Loucy (cell line): Measurements from ENCODE around the gene PFKFB4.

Experiments used
- H2AFZ ChIP-seq: fragments of 200-600 bp; sonication (generic); 2 replicates; pipeline ENCODE4 v1.6.0; 2016; ENCODE audit warnings: antibody characterized with exemption, mild to moderate bottlenecking, low read length, moderate library complexity
- H3F3A ChIP-seq: fragments of 200-600 bp; 2 replicates; pipeline ENCODE4 v1.6.0; 2016; ENCODE audit warnings: antibody characterized with exemption, low read depth, mild to moderate bottlenecking
- H3K27me3 ChIP-seq: fragments of 200-600 bp; sonication (generic); 2 replicates; pipeline ENCODE4 v1.6.1; 2014; ENCODE audit warnings: low read length, mild to moderate bottlenecking; ENCODE audit not compliant: insufficient read depth, poor library complexity, severe bottlenecking
- H3K36me3 ChIP-seq: fragments of 200-600 bp; sonication (generic); 2 replicates; pipeline ENCODE4 v1.6.1; 2016; ENCODE audit warnings: low read length; ENCODE audit not compliant: insufficient read depth
- H3K4me1 ChIP-seq: fragments of 200-600 bp; sonication (generic); 2 replicates; pipeline ENCODE4 v1.5.1; 2014; ENCODE audit warnings: low read length, mild to moderate bottlenecking; ENCODE audit not compliant: insufficient read depth, poor library complexity, severe bottlenecking
- H3K4me2 ChIP-seq: fragments of 200-600 bp; sonication (generic); 2 replicates; pipeline ENCODE4 v1.6.0; 2014; ENCODE audit warnings: antibody characterized with exemption, low read length, low read depth, mild to moderate bottlenecking; ENCODE audit not compliant: poor library complexity, severe bottlenecking
- H3K4me3 ChIP-seq: fragments of 200-600 bp; sonication (generic); 2 replicates; pipeline ENCODE4 v1.5.1; 2014; ENCODE audit warnings: low read length, mild to moderate bottlenecking, mixed read lengths; ENCODE audit not compliant: poor library complexity, severe bottlenecking
- H3K79me2 ChIP-seq: fragments of 200-600 bp; sonication (generic); 2 replicates; pipeline ENCODE4 v1.6.1; 2014; ENCODE audit warnings: low read length; ENCODE audit not compliant: insufficient read depth
- H3K9ac ChIP-seq: fragments of 200-600 bp; sonication (generic); 2 replicates; pipeline ENCODE4 v1.6.0; 2014; ENCODE audit warnings: mild to moderate bottlenecking, low read depth, low read length, moderate library complexity; ENCODE audit not compliant: poor library complexity, severe bottlenecking
- H3K9me2 ChIP-seq: fragments of 200-600 bp; sonication (generic); replicated peaks from 2 replicates; pipeline ENCODE4 v1.6.1; 2016; ENCODE audit warnings: low read depth, low read length, mixed read lengths
- H3K9me3 ChIP-seq: fragments of 200-600 bp; sonication (generic); 2 replicates; pipeline ENCODE4 v1.6.1; 2014; ENCODE audit warnings: mild to moderate bottlenecking, antibody characterized with exemption, low read length, low read depth; ENCODE audit not compliant: insufficient read depth
- H4K20me1 ChIP-seq: fragments of 200-600 bp; sonication (generic); 2 replicates; pipeline ENCODE4 v1.6.0; 2014; ENCODE audit warnings: antibody characterized with exemption, low read length, mild to moderate bottlenecking; ENCODE audit not compliant: insufficient read depth, poor library complexity, severe bottlenecking
- CTCF ChIP-seq: fragments of 200-600 bp; sonication (generic); conservative IDR thresholded peaks from 2 replicates; pipeline ENCODE4 v1.5.1; 2014; ENCODE audit warnings: mild to moderate bottlenecking, antibody characterized with exemption, low read length
- EZH2phosphoT487 ChIP-seq: fragments of 200-600 bp; IDR thresholded peaks from 2 replicates; pipeline ENCODE4 v1.6.1; 2018; ENCODE audit warnings: antibody characterized with exemption, mild to moderate bottlenecking, moderate library complexity, borderline replicate concordance

Gene PFKFB4

DNA sequence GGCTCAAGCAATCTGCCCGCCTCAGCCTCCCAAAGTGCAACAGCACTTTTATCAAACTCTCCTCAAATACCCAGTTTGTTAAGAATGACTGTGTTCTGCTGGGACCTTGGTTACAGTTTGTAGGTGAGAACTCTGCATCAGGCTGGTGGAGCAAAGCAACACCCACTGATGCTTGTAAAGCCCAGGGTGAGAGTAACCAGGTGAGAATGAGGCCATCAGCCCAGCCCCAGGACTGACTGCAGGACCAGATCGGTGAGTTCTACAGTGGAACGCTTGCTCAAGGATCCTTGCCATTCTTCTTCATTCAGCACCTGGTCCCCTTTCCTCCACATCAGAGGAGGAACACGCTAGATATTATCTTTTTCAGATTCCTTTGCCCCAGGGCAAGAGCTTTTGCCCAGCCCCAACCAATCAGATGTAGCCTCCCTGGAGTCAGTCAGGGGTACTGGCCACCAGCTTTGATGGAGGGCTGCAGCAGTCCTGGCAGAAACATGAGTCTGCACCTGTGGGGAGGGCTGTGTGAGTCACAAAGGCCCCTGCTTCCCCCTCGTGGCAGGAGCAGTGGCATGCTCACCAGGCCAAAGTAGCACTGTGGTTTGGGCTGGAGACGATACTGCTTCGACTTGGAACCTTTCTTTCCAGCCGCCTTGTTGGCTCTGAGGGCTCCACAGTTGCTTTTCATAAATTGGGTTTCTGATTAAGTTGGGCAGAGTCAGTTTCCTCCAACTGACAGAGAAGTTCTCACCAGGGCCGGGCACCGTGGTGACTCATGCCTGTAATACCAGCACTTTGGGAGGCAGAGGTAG, 49.1 kb downstream of the PFKFB4 start:
- H3K9me3 ChIP-seq, result no peaks in the 10 kb centered on the region
- H2AFZ ChIP-seq, result no peak overlapping the region
- H3K36me3 ChIP-seq, result no peaks in the 10 kb centered on the region
- peak overlapping the region; percentile 16 for H3K4me2 ChIP-seq
- H4K20me1 ChIP-seq, result no peaks in the 10 kb centered on the region
- no peaks in the 10 kb centered on the region for H3K27me3 ChIP-seq
- no peaks in the 10 kb centered on the region for H3F3A ChIP-seq
- H3K79me2 ChIP-seq, result no peaks in the 10 kb centered on the region
- H3K9ac ChIP-seq, result no peak overlapping the region
- H3K4me3 ChIP-seq, result no peak overlapping the region
- TF ChIP-seq CTCF (peak; percentile 82), EZH2phosphoT487 (no peak)
- peaks cover 3% of the 10 kb centered on the region for H3K4me1 ChIP-seq
- no peaks in the 10 kb centered on the region for H3K9me2 ChIP-seq

DNA sequence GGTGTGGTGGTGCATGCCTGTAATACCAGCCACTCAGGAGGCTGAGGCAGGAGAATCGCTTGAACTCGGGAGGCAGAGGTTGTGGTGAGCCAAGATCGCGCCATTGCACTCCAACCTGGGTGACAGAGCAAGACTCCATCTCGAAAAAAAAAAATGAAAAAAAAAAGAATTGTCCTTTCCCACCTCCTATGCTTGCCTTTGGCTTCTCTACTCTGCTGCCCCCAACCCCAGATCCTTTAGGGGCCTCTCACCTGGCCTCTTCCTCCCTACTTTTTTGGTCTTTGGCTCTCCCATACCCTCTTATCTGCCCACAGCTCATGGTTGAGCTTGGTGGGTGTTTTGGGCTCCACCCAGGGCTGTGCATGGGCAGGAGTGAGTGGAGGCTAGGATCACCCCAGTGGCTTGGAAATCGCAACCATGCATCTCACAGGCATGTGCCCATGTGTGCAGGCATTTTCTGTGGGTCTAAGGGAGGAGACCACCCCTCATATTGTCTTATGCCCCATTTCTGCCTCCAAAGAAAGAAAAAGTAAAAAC, 50.6 kb downstream of the PFKFB4 start:
- Histone ChIP-seq H3K9me2 (no peaks in the 10 kb centered on the region), H3K79me2 (no peaks in the 10 kb centered on the region), H2AFZ (no peak overlapping the region), H3K4me2 (no peak overlapping the region), H3K9ac (no peak overlapping the region), H3F3A (no peaks in the 10 kb centered on the region), H4K20me1 (no peaks in the 10 kb centered on the region), H3K4me1 (peaks cover 3% of the 10 kb centered on the region), H3K27me3 (no peaks in the 10 kb centered on the region), H3K36me3 (no peaks in the 10 kb centered on the region), H3K9me3 (no peaks in the 10 kb centered on the region), H3K4me3 (no peak overlapping the region)
- TF ChIP-seq EZH2phosphoT487 (no peak), CTCF (no peak)

DNA sequence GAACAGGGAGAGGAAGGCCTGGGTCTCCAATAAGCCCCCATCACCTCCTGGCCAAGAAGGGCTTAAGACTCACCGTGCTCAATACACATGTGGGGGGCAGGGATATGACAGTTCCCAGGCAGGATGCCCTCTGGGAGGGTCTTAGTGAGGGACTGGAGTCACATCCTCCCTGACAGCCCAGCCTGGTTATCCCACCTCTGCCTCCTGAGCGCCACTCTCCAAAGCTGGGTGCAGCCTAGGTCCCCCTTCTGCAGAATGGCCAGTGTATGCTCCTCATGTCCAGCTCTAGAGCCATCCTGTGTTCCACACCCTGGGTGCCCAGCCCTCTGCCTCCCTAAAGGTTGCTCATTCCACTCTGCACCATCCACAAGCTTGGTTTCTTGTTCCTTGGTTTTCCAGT, 51.5 kb downstream of the PFKFB4 start:
- peaks cover 3% of the 10 kb centered on the region for H3K4me1 ChIP-seq
- TF ChIP-seq EZH2phosphoT487, result no peak
- TF ChIP-seq CTCF, result no peak
- no peak overlapping the region for H3K4me3 ChIP-seq
- H3K9ac ChIP-seq, result no peak overlapping the region
- no peak overlapping the region for H3K4me2 ChIP-seq
- no peaks in the 10 kb centered on the region for H4K20me1 ChIP-seq
- no peaks in the 10 kb centered on the region for H3K27me3 ChIP-seq
- no peaks in the 10 kb centered on the region for H3K79me2 ChIP-seq
- no peaks in the 10 kb centered on the region for H3K9me3 ChIP-seq
- no peaks in the 10 kb centered on the region for H3K9me2 ChIP-seq
- H3F3A ChIP-seq, result no peaks in the 10 kb centered on the region
- no peak overlapping the region for H2AFZ ChIP-seq
- no peaks in the 10 kb centered on the region for H3K36me3 ChIP-seq
